OCI-LY7 (cell line): ENCODE measurements around the gene AHSP. TPM values are rescaled to one million over a fixed set of nuclear protein-coding genes. Genes with fewer than 3 reads are reported as not detected.
"Not testable (repeated sequence)": the region's sequence is repeated elsewhere in the genome, so short reads cannot be mapped to it uniquely, and the experiment has no call there.

ENCODE experiments used
- BruUV-seq: library from RNA; stranded (reverse); fragments of 400-500 nt; replicated peaks from 2 replicates; lab custom pipeline; 2021; lab: Mats Ljungman, UMichigan
- CTCF ChIA-PET: fragments of 300-600 bp; sonication (Branson Sonifier 250); formaldehyde crosslinking; loops from one replicate; lab custom pipeline; 2022; ENCODE audit warnings: antibody characterized with exemption; ENCODE audit not compliant: unreplicated experiment; lab: Charles Lee
- POLR2A ChIA-PET: fragments of 300-600 bp; sonication (Branson Sonifier 250); formaldehyde crosslinking; loops from one replicate; lab custom pipeline; 2022; ENCODE audit warnings: antibody characterized with exemption; lab: Charles Lee
- DNase-seq: peaks from one replicate; pipeline ENCODE4 v3.0.0-alpha.2; 2015; ENCODE audit warnings: low spot score
- H2AFZ ChIP-seq: fragments of 200-600 bp; sonication (generic), shearing (Covaris generic); 2 replicates; pipeline ENCODE4 v1.6.1; 2014; ENCODE audit warnings: mild to moderate bottlenecking, antibody characterized with exemption, low read length, moderate library complexity
- H3K27ac ChIP-seq: fragments of 200-600 bp; sonication (generic); 2 replicates; pipeline ENCODE4 v1.5.1; 2014; ENCODE audit warnings: mixed run types, low read depth, mild to moderate bottlenecking, moderate library complexity, low read length, inconsistent platforms; ENCODE audit not compliant: poor library complexity, severe bottlenecking
- H3K36me3 ChIP-seq: fragments of 200-600 bp; sonication (generic); 2 replicates; pipeline ENCODE4 v1.6.1; 2014; ENCODE audit warnings: mild to moderate bottlenecking, antibody characterized with exemption, low read length, moderate library complexity, mixed read lengths; ENCODE audit not compliant: insufficient read depth
- H3K4me1 ChIP-seq: fragments of 200-600 bp; sonication (generic); 2 replicates; pipeline ENCODE4 v1.5.1; 2014; ENCODE audit warnings: mild to moderate bottlenecking, low read length; ENCODE audit not compliant: insufficient read depth, poor library complexity, severe bottlenecking
- H3K4me2 ChIP-seq: fragments of 200-600 bp; sonication (generic); 2 replicates; pipeline ENCODE4 v1.6.1; 2014; ENCODE audit warnings: mild to moderate bottlenecking, low read length
- H3K4me3 ChIP-seq: fragments of 200-600 bp; sonication (generic); 2 replicates; pipeline ENCODE4 v1.5.1; 2014; ENCODE audit warnings: mild to moderate bottlenecking, low read depth, low read length; ENCODE audit not compliant: poor library complexity, severe bottlenecking
- H3K79me2 ChIP-seq: fragments of 200-600 bp; sonication (generic); 2 replicates; pipeline ENCODE4 v1.6.1; 2016; ENCODE audit warnings: low read depth, mild to moderate bottlenecking, low read length, moderate library complexity, mixed read lengths; ENCODE audit not compliant: insufficient read depth
- H3K9me2 ChIP-seq: fragments of 200-600 bp; sonication (generic); 2 replicates; pipeline ENCODE4 v1.6.1; 2016; ENCODE audit warnings: mild to moderate bottlenecking, low read length, mixed read lengths; ENCODE audit not compliant: insufficient read depth
- H3K9me3 ChIP-seq: fragments of 200-600 bp; sonication (generic); 2 replicates; pipeline ENCODE4 v1.6.1; 2014; ENCODE audit warnings: mild to moderate bottlenecking, mixed run types, low read length, mixed read lengths
- H4K20me1 ChIP-seq: fragments of 200-600 bp; sonication (generic); 2 replicates; pipeline ENCODE4 v1.6.1; 2014; ENCODE audit warnings: mild to moderate bottlenecking, antibody characterized with exemption, low read length, moderate library complexity, mixed read lengths; ENCODE audit not compliant: insufficient read depth
- CTCF ChIP-seq: fragments of 200-600 bp; sonication (generic); conservative IDR thresholded peaks from 2 replicates; pipeline ENCODE4 v1.5.1; 2014; ENCODE audit warnings: mild to moderate bottlenecking, antibody characterized with exemption, low read length, moderate library complexity, mixed read lengths
- EZH2phosphoT487 ChIP-seq: fragments of 200-600 bp; sonication (generic); IDR thresholded peaks from 2 replicates; pipeline ENCODE4 v1.6.1; 2018; ENCODE audit warnings: low read depth, borderline replicate concordance, mild to moderate bottlenecking, mixed run types, antibody characterized with exemption, low read length, moderate library complexity, mixed read lengths
- intact Hi-C: fragments of 100-400 bp; cut with micrococcal nuclease; formaldehyde crosslinking; loops from one replicate; pipeline ENCODE4 v1.10.0; 2022; ENCODE audit not compliant: unreplicated experiment
- total RNA-seq, 2 experiments: library from RNA; depleted of rRNA in 1 of 2; stranded (reverse); fragments of >200 nt in 1 of 2; shearing (Covaris generic) in 1 of 2; gene quantifications; 2 replicates each; pipeline ENCODE4 v1.2.3, GENCODE V29; 2014 to 2022

Gene AHSP
- total RNA-seq, 2 experiments from 2014 or later = not detected

DNA sequence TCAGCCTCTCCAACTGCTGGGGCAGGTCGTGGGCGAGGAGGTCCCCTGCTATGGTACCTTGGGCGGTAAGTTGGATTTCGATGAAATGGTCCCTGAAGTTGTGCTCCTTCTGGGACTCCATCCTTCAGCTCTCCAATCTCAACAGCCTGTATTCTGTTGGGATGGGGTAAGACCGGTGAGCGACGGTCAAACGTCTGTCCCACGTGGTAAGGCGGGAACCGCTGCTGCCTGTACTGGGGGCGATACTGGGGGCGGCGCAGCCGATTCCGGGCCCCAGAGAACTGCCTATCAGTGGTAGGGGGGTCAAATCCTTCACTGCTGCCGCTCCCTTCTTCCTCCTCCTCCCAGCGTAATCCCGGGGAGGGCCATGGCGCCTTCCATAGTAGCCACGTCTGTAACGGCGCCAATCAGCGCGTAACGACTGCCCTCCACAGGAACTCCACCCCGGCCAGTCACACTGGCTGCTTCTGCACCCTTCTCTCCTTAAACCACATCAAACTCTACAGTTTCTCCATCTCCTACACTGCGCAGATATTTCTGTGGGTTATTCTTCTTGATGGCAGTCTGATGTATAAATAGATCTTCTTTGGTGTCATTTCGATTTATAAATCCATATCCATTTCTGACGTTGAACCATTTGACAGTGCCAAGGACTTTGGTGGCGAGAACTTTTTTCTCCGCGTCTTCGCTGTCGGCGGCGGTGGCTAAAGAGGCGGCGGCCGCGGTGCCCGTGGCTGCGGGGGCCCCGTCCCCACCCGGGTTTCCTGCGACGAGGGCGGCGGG is 41.1 kb downstream of the AHSP start:
- Histone ChIP-seq H4K20me1 (no peaks in the 10 kb centered on the region), H3K9me3 (no peaks in the 10 kb centered on the region), H3K36me3 (no peaks in the 10 kb centered on the region), H3K27ac (no peak overlapping the region), H3K4me3 (no peak overlapping the region), H3K9me2 (no peaks in the 10 kb centered on the region), H3K4me2 (no peak overlapping the region), H2AFZ (no peak overlapping the region), H3K4me1 (no peaks in the 10 kb centered on the region), H3K79me2 (no peaks in the 10 kb centered on the region)
- intact Hi-C loops = no loop called here
- ChIA-PET CTCF (no interaction called here), POLR2A (no interaction called here)
- BruUV-seq = no TSS peak
- DNase-seq = no peak
- no peak for TF ChIP-seq EZH2phosphoT487

DNA sequence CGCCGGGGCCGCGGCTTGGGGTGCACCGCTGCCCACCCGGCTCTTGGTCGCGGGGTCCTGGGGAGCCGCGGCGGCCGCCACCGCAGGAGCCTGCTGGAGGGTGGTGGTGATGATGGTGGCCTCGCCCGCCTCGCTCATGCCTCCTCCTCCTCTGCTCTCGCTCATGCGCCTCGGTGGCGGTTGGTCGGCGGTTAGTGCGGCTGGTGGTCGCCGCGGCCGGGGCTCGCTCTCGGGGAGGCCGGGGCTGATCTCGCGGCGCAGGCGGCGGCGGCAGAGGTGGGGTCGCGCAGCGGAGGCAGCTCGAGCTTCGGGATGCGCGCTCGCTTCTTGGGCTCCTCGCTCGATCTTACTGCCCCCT is 41.6 kb downstream of the AHSP start:
- intact Hi-C loops = no loop called here
- no peak overlapping the region for H3K4me3 ChIP-seq
- no peaks in the 10 kb centered on the region for H3K79me2 ChIP-seq
- no peaks in the 10 kb centered on the region for H3K9me2 ChIP-seq
- no peaks in the 10 kb centered on the region for H3K4me1 ChIP-seq
- no peak overlapping the region for H2AFZ ChIP-seq
- no peaks in the 10 kb centered on the region for H4K20me1 ChIP-seq
- no TSS peak for BruUV-seq
- ChIA-PET POLR2A (no interaction called here), CTCF (no interaction called here)
- no peaks in the 10 kb centered on the region for H3K9me3 ChIP-seq
- no peak for DNase-seq
- TF ChIP-seq CTCF (no peak), EZH2phosphoT487 (no peak)
- H3K36me3 ChIP-seq = no peaks in the 10 kb centered on the region
- no peak overlapping the region for H3K4me2 ChIP-seq
- no peak overlapping the region for H3K27ac ChIP-seq

- H3K9me2 ChIP-seq = no peaks in the 10 kb centered on the region
- H3K4me3 ChIP-seq = no peak overlapping the region
- H3K4me1 ChIP-seq = no peaks in the 10 kb centered on the region
- 0 out of 2 replicates have a peak, but pooled peaks cover 9% of the 10 kb centered on the region for H3K9me3 ChIP-seq
- intact Hi-C loops = no loop called here
- ChIA-PET POLR2A (interaction anchor here (0.7 kb wide), 1 partner anchor 12 kb away, joined by 4 read pairs; no protein-coding TSS in a partner anchor), CTCF (no interaction called here)
- TF ChIP-seq CTCF = no peak
- no peak for TF ChIP-seq EZH2phosphoT487
- BruUV-seq = no TSS peak
- H2AFZ ChIP-seq = no peak overlapping the region
- H3K79me2 ChIP-seq = no peaks in the 10 kb centered on the region
- H3K27ac ChIP-seq = no peak overlapping the region
- no peaks in the 10 kb centered on the region for H4K20me1 ChIP-seq
- H3K36me3 ChIP-seq = no peaks in the 10 kb centered on the region
- no peak for DNase-seq
- H3K4me2 ChIP-seq = no peak overlapping the region
Measured at GRCh38 chr16:31572821-31573220, 45.1 kb downstream of the AHSP start.

- H3K4me3 ChIP-seq, H3K4me1 ChIP-seq, H2AFZ ChIP-seq, H3K4me2 ChIP-seq, H3K27ac ChIP-seq, CTCF ChIA-PET, H3K9me3 ChIP-seq, H3K36me3 ChIP-seq, POLR2A ChIA-PET, H3K9me2 ChIP-seq, BruUV-seq, DNase-seq, intact Hi-C loops, H3K79me2 ChIP-seq, H4K20me1 ChIP-seq: not testable (repeated sequence)
Measured at GRCh38 chr16:31574159-31574558, 46.5 kb downstream of the AHSP start.
